UCSD-AML1 (cell line): ENCODE data around the gene NOL4.
"Not testable (repeated sequence)": the region's sequence is repeated elsewhere in the genome, so short reads cannot be mapped to it uniquely, and the experiment has no call there.

Experiments
- DNase-seq: peaks from one replicate; lab custom pipeline; 2025; ENCODE audit not compliant: unreplicated experiment; lab: John Stamatoyannopoulos, UW

Gene NOL4

GRCh38 chr18:34224423-34225217, at the start of gene NOL4:
Gene NOL4 (minus strand): TSS chr18:34224913. CDS start chr18:34223253, 1,660 bp downstream.
- no peak for DNase-seq

GRCh38 chr18:34266029-34266428, 41.3 kb upstream of the NOL4 start:
- not testable (repeated sequence) for DNase-seq

GRCh38 chr18:34261865-34262780, 37.4 kb upstream of the NOL4 start:
- DNase-seq = no peak

- DNase-seq = no peak
Measured at GRCh38 chr18:34258176-34258575, 33.5 kb upstream of the NOL4 start.

- DNase-seq = no peak
Measured at GRCh38 chr18:34251919-34252318, 27.2 kb upstream of the NOL4 start.

GRCh38 chr18:34248727-34249126, 24.0 kb upstream of the NOL4 start:
- no peak for DNase-seq

- no peak for DNase-seq
Measured at GRCh38 chr18:34242739-34243138, 18.0 kb upstream of the NOL4 start.

- DNase-seq = not testable (repeated sequence)
Measured at GRCh38 chr18:34233781-34234388, 9.2 kb upstream of the NOL4 start.

- DNase-seq = no peak
Measured at GRCh38 chr18:34225218-34225553, 473 bp upstream of the NOL4 start.

- no peak for DNase-seq
Measured at GRCh38 chr18:34223893-34224422, 755 bp downstream of the NOL4 start.

GRCh38 chr18:34223164-34223892, 1.4 kb downstream of the NOL4 start:
- no peak for DNase-seq

- DNase-seq = no peak
Measured at GRCh38 chr18:34222307-34223163, 2.2 kb downstream of the NOL4 start.

- DNase-seq = no peak
Measured at GRCh38 chr18:34221971-34222306, 2.8 kb downstream of the NOL4 start.

- no peak for DNase-seq
Measured at GRCh38 chr18:34220081-34220815, 4.5 kb downstream of the NOL4 start.

- DNase-seq = no peak
Measured at GRCh38 chr18:34219651-34220050, 5.1 kb downstream of the NOL4 start.

- no peak for DNase-seq
Measured at GRCh38 chr18:34212511-34212910, 12.2 kb downstream of the NOL4 start.

- DNase-seq = no peak
Measured at GRCh38 chr18:34207344-34207851, 17.3 kb downstream of the NOL4 start.

GRCh38 chr18:34203866-34204265, 20.8 kb downstream of the NOL4 start:
- no peak for DNase-seq

- no peak for DNase-seq
Measured at GRCh38 chr18:34196256-34196655, 28.5 kb downstream of the NOL4 start.
